Central memory CD4-positive, alpha-beta T cell (primary cell): ENCODE data around the gene NACA2.
"Not testable (repeated sequence)": the region's sequence is repeated elsewhere in the genome, so short reads cannot be mapped to it uniquely, and the experiment has no call there.

Source experiments
- DNase-seq: peaks from one replicate; pipeline ENCODE4 v3.0.0; 2022

Gene NACA2

GRCh38 chr17:61598014-61598413, 7.0 kb upstream of the NACA2 start:
- DNase-seq = no peak

- DNase-seq = no peak
Observed at GRCh38 chr17:61597607-61598006, 6.6 kb upstream of the NACA2 start.

DNA sequence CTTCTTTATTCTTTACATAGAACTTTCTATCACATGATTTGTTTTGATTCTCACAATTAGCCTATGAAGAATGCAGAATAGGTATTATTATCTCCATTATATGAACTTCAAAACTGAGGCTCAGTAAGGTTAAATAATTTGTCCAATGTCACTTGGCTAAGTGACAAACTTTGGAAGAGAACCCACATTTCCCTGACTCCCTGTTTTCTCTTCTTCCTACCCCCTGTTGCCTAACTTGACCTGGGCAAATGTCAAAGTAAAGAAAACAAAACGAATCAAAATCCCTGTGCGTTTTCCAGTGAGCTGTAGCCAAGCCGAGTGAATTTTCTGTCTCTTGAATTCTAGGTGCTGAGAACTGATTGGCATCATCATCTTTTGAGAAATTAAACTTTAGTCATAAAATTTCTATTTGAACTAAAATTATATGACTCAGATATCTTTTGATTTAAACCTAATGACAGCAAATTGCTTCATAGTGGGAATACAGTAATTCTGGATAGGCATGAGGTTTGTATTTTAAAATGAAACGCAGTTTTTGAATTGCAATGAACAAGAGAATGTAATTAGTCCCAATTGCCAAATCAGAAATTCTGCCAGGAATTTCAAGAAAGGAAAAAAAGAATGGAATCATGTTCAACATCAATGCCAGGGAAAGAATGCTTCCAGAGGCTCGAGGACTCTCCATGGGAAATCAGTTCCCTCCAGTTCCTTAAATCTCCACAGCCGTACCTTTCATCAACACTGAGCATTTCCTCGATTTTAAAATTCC, 4.6 kb upstream of the NACA2 start:
- DNase-seq = no peak

DNA sequence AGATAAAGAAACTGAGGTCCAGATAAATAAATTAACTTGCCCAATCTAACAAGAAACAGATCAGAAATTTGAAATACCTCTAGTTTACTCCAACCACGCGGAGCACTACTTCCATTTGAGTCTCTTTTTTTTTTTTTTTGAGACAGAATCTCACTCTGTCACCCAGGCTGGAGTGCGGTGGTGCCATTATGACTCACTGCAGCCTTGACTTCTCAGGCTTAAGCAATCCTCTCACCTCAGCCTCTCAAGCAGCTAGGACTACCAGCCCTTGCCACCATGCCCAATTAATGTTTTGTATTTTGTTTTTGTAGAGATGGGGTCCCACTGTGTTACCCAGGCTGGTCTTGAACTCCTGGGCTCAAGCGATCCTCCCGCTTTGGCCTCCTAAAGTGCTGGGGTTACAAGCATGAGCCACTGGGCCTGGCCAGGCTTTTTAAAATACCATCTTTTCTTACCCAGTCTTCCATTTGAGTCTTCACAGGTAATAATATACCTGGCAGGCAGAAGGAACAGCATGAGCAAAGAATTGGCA, 3.3 kb upstream of the NACA2 start:
- DNase-seq = no peak

DNA sequence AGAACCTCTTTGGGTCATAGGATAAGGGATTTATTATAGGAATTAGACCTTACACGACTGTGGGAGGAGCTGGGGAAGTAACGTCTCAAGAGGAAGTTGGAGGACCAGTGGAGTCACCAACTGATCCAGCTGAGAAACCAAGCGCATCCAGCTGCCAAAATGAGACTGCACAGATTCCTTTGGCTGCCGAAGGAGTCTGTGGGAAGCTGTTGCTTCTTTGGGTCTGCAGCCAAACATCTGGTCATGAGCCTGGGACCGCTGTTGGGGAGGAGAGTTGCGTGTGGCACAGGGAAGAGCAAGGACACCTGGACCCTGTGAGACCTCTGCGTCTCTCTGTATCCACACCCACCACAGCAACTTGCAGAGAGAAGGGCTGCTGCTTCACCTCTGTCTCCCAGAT, 2.4 kb upstream of the NACA2 start:
- no peak for DNase-seq

DNA sequence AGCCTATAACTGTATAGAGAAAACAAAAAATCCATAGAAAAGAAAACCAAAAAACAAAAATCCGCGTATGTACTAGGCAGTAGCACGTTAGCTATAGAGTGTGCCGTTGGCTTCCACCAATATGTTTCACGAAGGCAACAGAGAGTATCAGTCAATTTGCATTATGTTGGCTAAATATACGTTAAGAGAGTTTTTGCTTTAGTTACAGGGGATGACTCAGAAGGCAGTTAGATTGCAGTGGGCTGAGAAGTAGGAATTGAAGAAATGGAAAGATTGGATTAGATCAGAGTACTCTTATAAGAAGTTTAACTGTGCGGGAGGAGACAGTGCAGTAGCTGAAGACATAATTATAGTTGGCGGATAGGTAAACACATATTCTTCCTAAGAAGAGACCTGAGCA, 911 bp upstream of the NACA2 start:
- DNase-seq = no peak

GRCh38 chr17:61589990-61590389, 1.0 kb downstream of the NACA2 start:
- no peak for DNase-seq

- DNase-seq = no peak
Observed at GRCh38 chr17:61587807-61588660, 3.0 kb downstream of the NACA2 start.

DNA sequence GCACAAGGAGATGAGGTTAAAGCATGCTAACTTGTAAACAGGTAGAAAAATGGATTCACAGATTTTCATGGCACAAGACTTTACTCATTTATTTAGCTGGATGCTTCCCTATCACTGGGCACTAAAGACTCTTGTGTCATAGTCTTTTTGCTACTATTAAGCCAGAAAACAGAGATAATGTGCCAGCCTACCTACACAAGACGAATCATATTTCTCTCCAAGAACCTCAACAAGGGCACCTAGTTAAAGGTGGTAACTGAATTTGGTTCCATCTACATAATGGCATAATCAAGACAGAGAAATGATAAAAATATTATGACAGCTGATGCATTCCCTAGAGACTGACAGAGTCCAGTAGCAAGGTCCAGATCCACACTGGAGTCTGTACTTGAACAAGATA, 3.8 kb downstream of the NACA2 start:
- no peak for DNase-seq

DNA sequence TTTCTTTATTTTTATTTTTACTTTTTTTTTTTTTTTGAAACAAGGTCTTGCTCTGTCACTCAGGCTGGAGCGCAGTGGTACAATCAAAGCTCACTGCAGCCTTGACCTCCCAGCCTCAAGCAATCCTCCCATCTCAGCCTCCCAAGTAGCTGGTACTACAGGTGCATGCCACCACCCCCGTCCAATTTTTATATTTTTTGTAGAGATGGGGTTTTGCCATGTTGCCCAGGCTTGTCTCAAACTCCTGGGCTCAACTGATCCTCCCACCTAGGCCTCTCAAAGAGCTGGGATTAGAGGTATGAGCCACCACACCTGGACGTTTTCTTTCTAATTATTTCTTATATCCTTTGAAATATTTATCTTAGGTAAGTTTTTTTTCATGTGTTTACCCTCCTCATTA, 4.4 kb downstream of the NACA2 start:
- not testable (repeated sequence) for DNase-seq

DNA sequence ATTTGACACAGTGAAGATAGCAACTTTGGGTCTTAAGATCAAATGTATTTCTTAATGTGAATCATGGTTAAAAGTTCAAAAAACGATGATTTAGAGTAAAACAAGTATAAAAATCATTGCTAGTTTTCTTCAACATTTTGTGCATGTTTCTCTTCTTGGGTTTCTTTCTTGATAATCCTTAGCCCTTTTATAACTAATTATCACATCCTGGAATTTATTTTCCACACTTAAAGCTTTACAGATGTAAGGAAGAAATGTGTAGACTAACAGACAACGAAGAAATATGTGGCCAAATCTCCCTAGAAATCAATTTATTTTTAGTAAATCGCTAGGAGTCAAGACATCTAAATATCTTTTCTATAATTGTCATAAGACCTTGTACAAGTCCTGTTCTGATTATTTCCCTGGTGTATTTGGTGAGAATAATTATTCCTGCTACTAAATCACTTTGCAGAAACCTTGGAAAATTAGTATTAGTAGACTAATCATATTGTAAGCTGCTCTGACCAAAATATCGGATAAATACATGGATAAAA, 4.9 kb downstream of the NACA2 start:
- DNase-seq = no peak

DNA sequence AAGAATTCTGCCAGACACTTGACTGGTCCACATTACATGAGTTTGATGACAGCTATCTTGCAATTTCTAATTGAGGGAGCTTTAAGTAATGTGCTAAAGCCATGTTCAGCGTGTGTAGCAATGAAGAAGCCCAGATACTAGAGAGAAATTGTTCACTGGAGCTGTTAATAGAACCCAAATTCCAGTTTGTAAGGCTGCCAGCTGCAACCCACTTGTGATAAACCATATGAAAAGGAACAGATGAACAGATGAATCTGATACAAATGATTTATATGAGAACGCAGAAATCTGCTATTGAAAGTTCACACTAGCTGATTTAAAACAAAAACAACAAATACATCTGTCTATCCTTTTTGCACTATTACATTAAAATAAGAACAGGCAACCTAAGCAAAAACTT, 6.2 kb downstream of the NACA2 start:
- no peak for DNase-seq

- no peak for DNase-seq
Observed at GRCh38 chr17:61584266-61584665, 6.8 kb downstream of the NACA2 start.

GRCh38 chr17:61583660-61584264, 7.3 kb downstream of the NACA2 start:
- DNase-seq = no peak

DNA sequence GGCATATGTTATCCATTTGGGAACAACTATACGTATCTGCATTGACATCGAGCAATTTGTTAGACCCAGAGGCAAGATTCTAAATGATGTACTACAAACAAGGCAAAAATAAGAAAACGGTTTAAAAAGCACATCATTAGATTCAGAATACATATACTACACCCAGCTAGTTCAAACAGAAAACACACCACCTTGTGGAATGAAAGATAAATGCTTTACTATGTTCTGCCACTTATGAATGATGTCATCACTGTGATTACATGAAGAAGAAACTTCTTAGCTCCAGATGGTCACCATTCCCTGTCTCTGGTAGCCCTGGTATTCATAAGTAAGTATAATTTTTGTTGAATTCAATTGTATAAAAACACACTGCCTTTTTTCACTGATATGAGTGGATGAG, 7.8 kb downstream of the NACA2 start:
- DNase-seq = no peak

DNA sequence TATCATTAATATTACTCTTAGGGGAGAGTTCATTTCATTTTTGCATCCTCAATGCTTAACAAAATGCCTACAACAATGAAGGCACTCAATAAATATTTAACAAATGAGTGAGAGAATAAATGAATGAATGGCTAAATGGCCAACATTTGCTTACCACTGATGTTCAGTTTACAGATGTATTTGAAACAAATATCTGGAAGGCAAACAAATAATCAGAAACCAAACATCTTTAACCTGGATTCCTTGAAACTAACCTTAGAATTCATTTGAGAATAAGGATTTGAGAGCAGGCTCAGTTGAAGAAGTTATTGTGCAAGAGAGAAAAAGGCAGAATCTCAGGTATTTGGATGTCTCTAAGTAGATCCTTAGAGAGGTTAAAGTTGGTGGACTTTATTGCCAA, 8.4 kb downstream of the NACA2 start:
- DNase-seq = no peak

GRCh38 chr17:61581611-61582349, 9.2 kb downstream of the NACA2 start:
- no peak for DNase-seq

DNA sequence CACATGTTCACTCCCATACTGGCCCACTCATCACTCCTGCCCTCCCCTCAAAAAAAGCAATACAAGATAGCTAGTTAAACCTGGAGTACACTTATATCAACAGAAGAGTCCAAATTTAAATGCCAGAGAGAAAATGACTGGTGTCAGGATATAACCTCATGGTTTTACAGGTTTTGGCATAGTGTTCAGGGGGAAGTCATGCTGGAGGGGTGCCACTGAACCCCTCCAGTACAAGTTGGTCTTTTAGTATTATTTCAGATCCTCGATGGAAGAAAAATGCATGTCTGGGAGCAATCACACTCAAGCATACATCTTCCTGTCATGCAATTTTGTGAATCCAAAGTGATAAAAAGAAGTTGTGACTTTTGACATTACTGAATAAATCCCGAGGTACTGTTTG, 10.5 kb downstream of the NACA2 start:
- DNase-seq = no peak

DNA sequence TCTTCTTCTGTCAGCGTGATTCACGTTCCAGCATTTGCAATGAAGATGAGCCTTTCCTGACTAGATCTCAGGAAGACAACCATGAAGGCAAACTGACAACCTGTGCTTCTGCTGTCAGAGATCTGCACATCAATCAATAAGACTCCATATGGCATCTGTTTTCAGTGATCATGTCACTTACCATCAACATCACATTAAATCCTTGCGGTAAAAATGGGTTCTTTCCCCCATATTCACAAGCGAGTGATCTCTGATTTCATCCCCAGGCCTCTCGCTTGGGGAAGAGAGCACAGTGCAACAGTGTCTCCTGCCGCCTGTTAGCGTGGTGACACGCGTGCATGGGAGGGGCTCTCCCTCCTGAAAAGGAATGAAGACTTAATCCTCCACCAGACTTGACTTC, 11.1 kb downstream of the NACA2 start:
- DNase-seq = no peak

GRCh38 chr17:61579347-61579746, 11.7 kb downstream of the NACA2 start:
- DNase-seq = no peak

- no peak for DNase-seq
Observed at GRCh38 chr17:61578645-61579044, 12.4 kb downstream of the NACA2 start.

DNA sequence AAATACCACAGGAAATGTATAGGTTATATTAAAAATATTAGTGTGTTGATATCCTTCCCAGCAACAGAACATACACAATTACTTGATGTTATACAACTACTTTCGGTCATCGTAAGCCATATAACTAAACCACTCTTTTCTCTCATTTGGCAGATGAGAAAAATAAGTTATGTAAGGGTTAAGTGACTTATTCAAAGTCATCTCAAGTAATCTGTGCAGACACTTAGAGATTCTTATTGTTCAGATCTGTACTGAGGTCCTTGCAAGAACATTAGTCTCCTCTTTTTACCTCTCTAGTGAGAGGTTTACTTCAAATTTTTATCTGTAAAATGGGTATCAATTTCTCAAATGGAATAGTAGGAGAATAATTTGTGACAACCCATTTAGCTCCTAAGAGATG, 15.0 kb downstream of the NACA2 start:
- no peak for DNase-seq
